Measurements from ENCODE around the gene FIZ1.

Gene FIZ1

GRCh38 chr19:55611300-55611982 is 12.1 kb upstream of the FIZ1 start:
- TF ChIP-seq MYC (IDR thresholded peaks at IDR 0.05; ENCODE audit: low read depth, low read length): no peak
- no peak for TF ChIP-seq CTCF (IDR thresholded peaks at IDR 0.05; ENCODE audit: low read depth, low read length)
- no peak for TF ChIP-seq POLR2A (IDR thresholded peaks at IDR 0.05; ENCODE audit: extremely low read depth, insufficient read length)
- TF ChIP-seq MAX (IDR thresholded peaks at IDR 0.05; ENCODE audit: low read depth, low read length): no peak
- DNase-seq (ENCODE audit: low read depth): no peak
- H3K4me3 ChIP-seq (ENCODE audit: low read depth, low read length): no peak overlapping the region

- TF ChIP-seq MAX (IDR thresholded peaks at IDR 0.05; ENCODE audit: low read depth, low read length): no peak
- no peak for TF ChIP-seq MYC (IDR thresholded peaks at IDR 0.05; ENCODE audit: low read depth, low read length)
- no peak for TF ChIP-seq POLR2A (IDR thresholded peaks at IDR 0.05; ENCODE audit: extremely low read depth, insufficient read length)
- no peak for TF ChIP-seq CTCF (IDR thresholded peaks at IDR 0.05; ENCODE audit: low read depth, low read length)
- H3K4me3 ChIP-seq (ENCODE audit: low read depth, low read length): no peak overlapping the region
- no peak for DNase-seq (ENCODE audit: low read depth)
Observed at GRCh38 chr19:55609326-55609725, 10.0 kb upstream of the FIZ1 start.

GRCh38 chr19:55606817-55607216 is 7.5 kb upstream of the FIZ1 start:
- H3K4me3 ChIP-seq (ENCODE audit: low read depth, low read length): peak overlapping the region; percentile 75
- TF ChIP-seq CTCF (IDR thresholded peaks at IDR 0.05; ENCODE audit: low read depth, low read length): no peak
- no peak for TF ChIP-seq MYC (IDR thresholded peaks at IDR 0.05; ENCODE audit: low read depth, low read length)
- no peak for TF ChIP-seq MAX (IDR thresholded peaks at IDR 0.05; ENCODE audit: low read depth, low read length)
- TF ChIP-seq POLR2A (IDR thresholded peaks at IDR 0.05; ENCODE audit: extremely low read depth, insufficient read length): no peak
- no peak for DNase-seq (ENCODE audit: low read depth)

- H3K4me3 ChIP-seq (ENCODE audit: low read depth, low read length): peak overlapping the region; percentile 75
- no peak for DNase-seq (ENCODE audit: low read depth)
- no peak for TF ChIP-seq MYC (IDR thresholded peaks at IDR 0.05; ENCODE audit: low read depth, low read length)
- TF ChIP-seq MAX (IDR thresholded peaks at IDR 0.05; ENCODE audit: low read depth, low read length): no peak
- no peak for TF ChIP-seq CTCF (IDR thresholded peaks at IDR 0.05; ENCODE audit: low read depth, low read length)
- no peak for TF ChIP-seq POLR2A (IDR thresholded peaks at IDR 0.05; ENCODE audit: extremely low read depth, insufficient read length)
Observed at GRCh38 chr19:55606471-55606787, 7.1 kb upstream of the FIZ1 start.

GRCh38 chr19:55605637-55606470 is 6.5 kb upstream of the FIZ1 start, which contains the start of gene ZNF865:
Gene ZNF865, plus strand, starts transcription at chr19:55605647. Its CDS starts 7,972 bp downstream, at chr19:55613619.
- peak within 1 kb of the TSS; percentile 75 for H3K4me3 ChIP-seq (ENCODE audit: low read depth, low read length)
- peak; percentile 80 for DNase-seq (ENCODE audit: low read depth)
- TF ChIP-seq CTCF (IDR thresholded peaks at IDR 0.05; ENCODE audit: low read depth, low read length): peak; percentile 59
- no peak; the same call in 1 of the 2 replicates for TF ChIP-seq MYC (IDR thresholded peaks at IDR 0.05; ENCODE audit: low read depth, low read length)

Data from NB4 (cell line).